ENCODE data around the gene OVOL2.
"Not testable (repeated sequence)": the region's sequence is repeated elsewhere in the genome, so short reads cannot be mapped to it uniquely, and the experiment has no call there.

- not testable (repeated sequence) for TF ChIP-seq CTCF, POLR2A (IDR thresholded peaks at IDR 0.05)
Observed at GRCh38 chr20:18088298-18088697, 30.6 kb upstream of the OVOL2 start.
